H1 (cell line): ENCODE results near the gene ZDHHC24. TPM values are rescaled to one million over a fixed set of nuclear protein-coding genes. Genes with fewer than 3 reads are reported as not detected.

Source experiments
- CTCF ChIA-PET: fragments of 300-600 bp; sonication (Branson Sonifier 250); formaldehyde crosslinking; loops from one replicate; lab custom pipeline; 2021; ENCODE audit not compliant: partially characterized antibody; lab: Charles Lee
- POLR2A ChIA-PET: fragments of 300-600 bp; sonication (Branson Sonifier 250); formaldehyde crosslinking; loops from one replicate; lab custom pipeline; 2021; ENCODE audit warnings: inconsistent platforms; ENCODE audit not compliant: partially characterized antibody; lab: Charles Lee
- DNase-seq, 2 experiments: peaks; one replicate each; pipeline versions ENCODE4 v3.0.0 to v3.0.0-alpha.2; 2010 to 2022; ENCODE audit warnings: low spot score in 2 of 2, low read depth in 1 of 2, mixed read lengths in 1 of 2
- FAIRE-seq: peaks from 2 replicates; lab custom pipeline; 2011; peaks lifted over from hg19 to GRCh38; lab: Jason Lieb, UNC
- H2AFZ ChIP-seq: 2 replicates; pipeline ENCODE4 v1.8.1; 2012; ENCODE audit warnings: low read length, inconsistent platforms
- H2AK5ac ChIP-seq: 2 replicates; pipeline ENCODE4 v1.6.1; 2013; ENCODE audit warnings: low read depth, low read length
- H2BK120ac ChIP-seq: replicated peaks from 2 replicates; pipeline ENCODE3; 2013; ENCODE audit warnings: low read depth, low read length, inconsistent platforms
- H2BK12ac ChIP-seq: 2 replicates; pipeline ENCODE4 v1.6.1; 2013; ENCODE audit warnings: low read depth, low read length
- H2BK15ac ChIP-seq: 2 replicates; pipeline ENCODE4 v1.6.1; 2013; ENCODE audit warnings: low read length
- H2BK20ac ChIP-seq: 2 replicates; pipeline ENCODE4 v1.6.1; 2013; ENCODE audit warnings: low read length
- H2BK5ac ChIP-seq: 2 replicates; pipeline ENCODE4 v1.6.1; 2013; ENCODE audit warnings: low read depth, low read length
- H3K14ac ChIP-seq: 2 replicates; pipeline ENCODE4 v1.6.1; 2013; ENCODE audit warnings: inconsistent platforms; ENCODE audit not compliant: insufficient read length
- H3K18ac ChIP-seq: 2 replicates; pipeline ENCODE4 v1.6.1; 2013; ENCODE audit warnings: low read length; ENCODE audit errors: extremely low read depth
- H3K23ac ChIP-seq: 2 replicates; pipeline ENCODE4 v1.6.1; 2013; ENCODE audit warnings: inconsistent platforms; ENCODE audit not compliant: insufficient read length
- H3K23me2 ChIP-seq: 2 replicates; pipeline ENCODE4 v1.6.1; 2013; ENCODE audit warnings: low read depth, low read length
- H3K27ac ChIP-seq: 2 replicates; pipeline ENCODE4 v1.6.1; 2011; ENCODE audit warnings: low read depth, low read length, inconsistent platforms
- H3K27me3 ChIP-seq, 4 experiments: replicated peaks in 1 of 4; 1 replicate in 1 of 4; 2 replicates in 3 of 4; pipeline versions ENCODE4 v1.6.1 to v1.8.1; 2011 to 2013; ENCODE audit warnings: low read length in 3 of 4, mild to moderate bottlenecking in 3 of 4, inconsistent platforms in 2 of 4, mixed read lengths in 2 of 4, moderate library complexity in 1 of 4; ENCODE audit not compliant: control insufficient read depth in 3 of 4, insufficient read depth in 3 of 4; ENCODE audit errors: extremely low read depth in 1 of 4
- H3K36me3 ChIP-seq, 4 experiments: 2 replicates each; pipeline versions ENCODE4 v1.6.1 to v1.8.1; 2011 to 2013; ENCODE audit warnings: mild to moderate bottlenecking in 4 of 4, low read length in 3 of 4, moderate library complexity in 2 of 4, control low read depth in 1 of 4, inconsistent platforms in 1 of 4; ENCODE audit not compliant: insufficient read depth in 4 of 4, control insufficient read depth in 2 of 4
- H3K4ac ChIP-seq: replicated peaks from 2 replicates; pipeline ENCODE3; 2013; ENCODE audit warnings: low read length, low read depth, mixed read lengths, inconsistent platforms; ENCODE audit not compliant: insufficient read length
- H3K4me1 ChIP-seq, 4 experiments: replicated peaks in 1 of 4; 1 replicate in 1 of 4; 2 replicates in 3 of 4; pipeline versions ENCODE4 v1.6.1 to v1.8.1; 2011 to 2013; ENCODE audit warnings: low read length in 3 of 4, inconsistent platforms in 2 of 4, mixed read lengths in 1 of 4; ENCODE audit not compliant: insufficient read depth in 4 of 4, control insufficient read depth in 3 of 4
- H3K4me2 ChIP-seq, 2 experiments: 2 replicates each; pipeline versions ENCODE4 v1.6.1 to v1.8.1; 2011 to 2013; ENCODE audit warnings: low read depth in 2 of 2, low read length in 2 of 2, control low read depth in 1 of 2, inconsistent platforms in 1 of 2, mild to moderate bottlenecking in 1 of 2; ENCODE audit not compliant: insufficient read depth in 1 of 2
- H3K4me3 ChIP-seq, 4 experiments: fragments of 200-600, 300-600 bp in 1 of 4; sonication (generic), shearing (Covaris generic), sonication (Bioruptor Twin) in 1 of 4; 2 replicates each; pipeline versions ENCODE4 v1.5.1 to v1.8.1; 2011 to 2016; ENCODE audit warnings: low read length in 4 of 4, low read depth in 3 of 4, control low read depth in 2 of 4, inconsistent platforms in 2 of 4, mild to moderate bottlenecking in 2 of 4, mixed read lengths in 1 of 4, moderate library complexity in 1 of 4; ENCODE audit not compliant: insufficient read depth in 2 of 4; ENCODE audit errors: extremely low read depth in 1 of 4
- H3K56ac ChIP-seq: replicated peaks from 2 replicates; pipeline ENCODE3; 2013; ENCODE audit warnings: low read depth, mild to moderate bottlenecking, mixed read lengths, low read length, inconsistent platforms; ENCODE audit not compliant: insufficient read length
- H3K79me1 ChIP-seq: 2 replicates; pipeline ENCODE4 v1.6.1; 2013; ENCODE audit warnings: low read depth, low read length, control low read depth
- H3K79me2 ChIP-seq, 2 experiments: 2 replicates each; pipeline versions ENCODE4 v1.6.1 to v1.8.1; 2012 to 2013; ENCODE audit warnings: low read length in 2 of 2, mild to moderate bottlenecking in 2 of 2, inconsistent platforms in 1 of 2; ENCODE audit not compliant: insufficient read depth in 2 of 2, control insufficient read depth in 1 of 2
- H3K9ac ChIP-seq, 4 experiments: replicated peaks in 1 of 4; 1 replicate in 1 of 4; 2 replicates in 3 of 4; pipeline versions ENCODE4 v1.6.1 to v1.8.1; 2011 to 2013; ENCODE audit warnings: low read depth in 3 of 4, low read length in 3 of 4, control low read depth in 2 of 4, mild to moderate bottlenecking in 2 of 4, moderate library complexity in 2 of 4, inconsistent platforms in 1 of 4; ENCODE audit errors: extremely low read depth in 1 of 4
- H3K9me3 ChIP-seq, 2 experiments: 2 replicates each; pipeline versions ENCODE4 v1.6.1 to v1.8.1; 2012 to 2013; ENCODE audit warnings: mild to moderate bottlenecking in 2 of 2, moderate library complexity in 2 of 2, control low read depth in 1 of 2, inconsistent platforms in 1 of 2, low read depth in 1 of 2, low read length in 1 of 2, mixed read lengths in 1 of 2; ENCODE audit not compliant: insufficient read depth in 2 of 2
- H4K20me1 ChIP-seq, 2 experiments: replicated peaks in 1 of 2; 2 replicates each; pipeline versions ENCODE3 to v1.8.1; 2011 to 2013; ENCODE audit warnings: inconsistent platforms in 2 of 2, low read length in 2 of 2, mild to moderate bottlenecking in 1 of 2; ENCODE audit not compliant: insufficient read depth in 2 of 2, control insufficient read depth in 1 of 2
- H4K5ac ChIP-seq: 2 replicates; pipeline ENCODE4 v1.6.1; 2013; ENCODE audit warnings: low read length, low read depth, mixed read lengths, inconsistent platforms; ENCODE audit not compliant: insufficient read length
- H4K8ac ChIP-seq: 2 replicates; pipeline ENCODE4 v1.8.0; 2013; ENCODE audit warnings: mild to moderate bottlenecking, moderate library complexity, low read length, inconsistent platforms; ENCODE audit not compliant: insufficient read depth; ENCODE audit errors: extremely low read depth
- H4K91ac ChIP-seq: replicated peaks from 2 replicates; pipeline ENCODE3; 2013; ENCODE audit warnings: low read length, mixed read lengths, inconsistent platforms; ENCODE audit not compliant: insufficient read length
- JUN ChIP-seq: IDR thresholded peaks from 2 replicates; pipeline ENCODE4 v1.6.1; 2011; ENCODE audit warnings: low read depth, mild to moderate bottlenecking, improper control_type of control experiment, low read length
- KDM1A ChIP-seq: fragments of 200-600, 300-600 bp; sonication (generic); IDR thresholded peaks from 2 replicates; pipeline ENCODE4 v1.7.1; 2016; ENCODE audit warnings: mild to moderate bottlenecking, low read length, borderline replicate concordance
- NANOG ChIP-seq: IDR thresholded peaks from 2 replicates; pipeline ENCODE4 v1.6.1; 2011; ENCODE audit warnings: low read length, low read depth, mild to moderate bottlenecking, inconsistent platforms; ENCODE audit not compliant: insufficient read depth, poor library complexity, severe bottlenecking
- WGBS, 2 experiments: shearing (Covaris generic) in 1 of 2; methylation state at CpG; one replicate each; pipeline versions ENCODE4 v1.1.6 to v1.1.7; 2013 to 2015; ENCODE audit warnings: low lambda C conversion rate in 2 of 2, mixed read lengths in 2 of 2, inconsistent platforms in 1 of 2, low coverage in 1 of 2, missing lambda C conversion rate in 1 of 2; ENCODE audit not compliant: insufficient replicate concordance in 2 of 2, insufficient coverage in 1 of 2, insufficient read length in 1 of 2; ENCODE audit errors: extremely low coverage in 1 of 2, missing lambda C conversion rate in 1 of 2; 5-methylcytosine and 5-hydroxymethylcytosine counted together
- polyA plus RNA-seq, 7 experiments: library from polyadenylated mRNA; depleted of rRNA in 3 of 7; stranded (reverse) in 5 of 7; unstranded in 2 of 7; fragments of >200 nt in 5 of 7; fragments of 200-250 nt in 2 of 7; gene quantifications; 1 replicate in 5 of 7; 2 replicates in 1 of 7; 4 replicates in 1 of 7; pipeline versions ENCODE4 v1.2.1 to v1.2.3, GENCODE V29; 2011 to 2013; ENCODE audit warnings: missing spikeins in 2 of 7, mixed read lengths in 2 of 7
- total RNA-seq: library from RNA; stranded (reverse); fragmentation: NEBNext Ultra II Directional; extraction: Animal tissue kit (Norgen Biotek cat#: 25700); gene quantifications from 2 replicates; pipeline ENCODE4 v1.2.1, GENCODE V29; 2021

The ZDHHC24 gene
- total and polyA plus RNA-seq, 2 of the 8 experiments (the other 6 are each of a cell fraction or from before 2014, with no cell fraction given): 8.4 to 9.7 TPM

DNA sequence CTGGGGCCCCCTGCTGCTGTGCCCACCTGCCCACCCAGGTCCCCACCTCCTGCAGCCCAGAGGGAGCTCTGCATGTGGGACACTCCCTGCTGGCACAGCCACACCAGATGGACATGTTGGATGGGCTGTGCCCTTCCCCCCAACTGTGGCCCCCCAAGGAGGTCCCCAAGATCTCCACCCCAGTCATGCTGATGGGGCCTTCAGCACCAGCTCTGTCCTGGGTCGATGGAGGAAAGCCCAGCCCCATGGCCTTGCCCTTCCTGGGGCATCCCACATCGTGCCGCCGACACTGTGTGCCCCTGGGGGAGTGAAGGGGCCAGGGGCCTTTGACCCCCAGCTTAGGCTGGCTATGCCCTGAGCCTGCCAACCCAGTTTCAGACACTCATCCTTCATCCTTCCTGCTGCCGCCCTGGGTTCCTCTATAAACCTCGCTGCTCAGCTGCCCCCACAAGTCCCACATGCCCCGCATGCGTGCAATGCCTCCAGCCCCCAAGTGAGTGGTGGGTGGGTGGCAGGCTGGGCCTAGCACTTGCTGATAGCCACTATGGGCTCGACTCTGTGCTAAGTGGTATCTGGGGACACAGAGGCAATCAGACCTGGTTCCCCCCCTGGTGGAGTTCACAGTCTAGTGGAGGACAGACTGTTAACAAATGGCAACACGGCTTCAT is 69.5 kb downstream of the ZDHHC24 start:
- no peak overlapping the region for H2BK12ac ChIP-seq
- H2BK5ac ChIP-seq: peak overlapping the region; percentile 47; the same call in 1 of the 2 replicates
- FAIRE-seq: no peak
- H3K4ac ChIP-seq: no peak overlapping the region
- no peak overlapping the region for H2BK20ac ChIP-seq
- H3K4me2 ChIP-seq: no peak overlapping the region; a peak in 1 of 4 replicates
- H3K79me1 ChIP-seq: no peaks in the 10 kb centered on the region
- H3K9ac ChIP-seq: no peak overlapping the region
- no peak overlapping the region for H2BK120ac ChIP-seq
- no peak overlapping the region for H2AK5ac ChIP-seq
- no peak overlapping the region for H2AFZ ChIP-seq
- peak in 1 of 2 experiments; percentile 48 for DNase-seq
- H3K9me3 ChIP-seq: no peaks in the 10 kb centered on the region
- no peak overlapping the region for H2BK15ac ChIP-seq
- ChIA-PET CTCF (interaction anchor here (0.6 to 1.5 kb wide), 10 partner anchors 9 to 177 kb away, joined by 3 to 5 read pairs (median 3); partner anchors contain the start of genes MRPL11 and PELI3), POLR2A (interaction anchor here (1.1 to 6.1 kb wide), 2 partner anchors 8 to 17 kb away, joined by 3 to 85 read pairs; partner anchors contain the start of gene PELI3)
- H3K27ac ChIP-seq: no peak overlapping the region
- H4K5ac ChIP-seq: no peak overlapping the region
- no peaks in the 10 kb centered on the region for H3K79me2 ChIP-seq
- H3K4me1 ChIP-seq: peaks cover 0 to 6% (median under 1%) of the 10 kb centered on the region in 4 experiments; a peak in 3 of 7 replicates
- no peak overlapping the region for H3K4me3 ChIP-seq
- peak overlapping the region; percentile 40; the same call in 1 of the 2 replicates for H3K18ac ChIP-seq
- no peaks in the 10 kb centered on the region for H3K27me3 ChIP-seq
- no peak overlapping the region for H3K56ac ChIP-seq
- 90% methylated on average over 9 of the region's 10 CpGs; no CpG with 5 or more reads in 1 of the 2 experiments for WGBS, 2 experiments
- H4K91ac ChIP-seq: no peak overlapping the region
- H3K14ac ChIP-seq: no peak overlapping the region
- H4K20me1 ChIP-seq: peaks cover 2% of the 10 kb centered on the region in 2 experiments
- peak overlapping the region; percentile 45 for H4K8ac ChIP-seq
- no peaks in the 10 kb centered on the region; a peak in 2 of 8 replicates for H3K36me3 ChIP-seq
- H3K23ac ChIP-seq: no peak overlapping the region
- H3K23me2 ChIP-seq: peaks cover 5% of the 10 kb centered on the region; the same call in 1 of the 2 replicates
- TF ChIP-seq JUN (no peak), NANOG (no peak), KDM1A (no peak)
